H9 (cell line): ENCODE measurements around the gene TGFBR3L. TPM values are rescaled to one million over a fixed set of nuclear protein-coding genes. Genes with fewer than 3 reads are reported as not detected.

Source experiments
- DNase-seq: peaks from one replicate; pipeline ENCODE4 v3.0.0-alpha.2; 2017
- H2AFZ ChIP-seq: one replicate; pipeline ENCODE4 v1.6.1; 2013; ENCODE audit warnings: mild to moderate bottlenecking, low read length, control low read depth, moderate library complexity
- H2AK5ac ChIP-seq: 2 replicates; pipeline ENCODE4 v1.6.1; 2013; ENCODE audit warnings: low read length, control low read depth, mixed read lengths; ENCODE audit not compliant: insufficient read length
- H2BK120ac ChIP-seq: one replicate; pipeline ENCODE4 v1.6.1; 2013; ENCODE audit warnings: low read depth, mild to moderate bottlenecking, low read length, control low read depth, inconsistent platforms; ENCODE audit not compliant: poor library complexity, severe bottlenecking
- H2BK12ac ChIP-seq: 2 replicates; pipeline ENCODE4 v1.6.1; 2013; ENCODE audit warnings: low read length, control low read depth, mixed read lengths, low read depth; ENCODE audit not compliant: insufficient read length
- H2BK15ac ChIP-seq: 2 replicates; pipeline ENCODE4 v1.6.1; 2013; ENCODE audit warnings: low read depth, low read length, control low read depth
- H2BK20ac ChIP-seq: one replicate; pipeline ENCODE4 v1.6.1; 2013; ENCODE audit warnings: low read depth, mild to moderate bottlenecking, low read length, control low read depth, inconsistent platforms; ENCODE audit not compliant: poor library complexity, severe bottlenecking
- H2BK5ac ChIP-seq: 2 replicates; pipeline ENCODE4 v1.6.1; 2013; ENCODE audit warnings: low read length, control low read depth, mixed read lengths; ENCODE audit not compliant: insufficient read length
- H3K14ac ChIP-seq: 2 replicates; pipeline ENCODE4 v1.6.1; 2013; ENCODE audit warnings: low read length, control low read depth; ENCODE audit not compliant: insufficient read depth
- H3K18ac ChIP-seq: 2 replicates; pipeline ENCODE4 v1.6.1; 2013; ENCODE audit warnings: low read depth, mild to moderate bottlenecking, mixed read lengths, low read length, control low read depth; ENCODE audit not compliant: insufficient read length
- H3K23ac ChIP-seq: 2 replicates; pipeline ENCODE4 v1.6.1; 2013; ENCODE audit warnings: low read length, control low read depth, mixed read lengths, low read depth; ENCODE audit not compliant: insufficient read length
- H3K23me2 ChIP-seq: 2 replicates; pipeline ENCODE4 v1.6.1; 2013; ENCODE audit warnings: low read depth, mild to moderate bottlenecking, mixed read lengths, low read length, control low read depth; ENCODE audit not compliant: insufficient read length, poor library complexity, severe bottlenecking
- H3K27ac ChIP-seq: 2 replicates; pipeline ENCODE4 v1.5.1; 2013; ENCODE audit warnings: low read length, control low read depth, mixed read lengths, low read depth; ENCODE audit not compliant: insufficient read length
- H3K27me3 ChIP-seq: 2 replicates; pipeline ENCODE4 v1.6.1; 2013; ENCODE audit warnings: low read length, control low read depth, inconsistent platforms; ENCODE audit not compliant: insufficient read depth
- H3K4ac ChIP-seq: 2 replicates; pipeline ENCODE4 v1.6.1; 2013; ENCODE audit warnings: low read depth, mild to moderate bottlenecking, control low read depth, inconsistent platforms, low read length, moderate library complexity
- H3K4me1 ChIP-seq: 2 replicates; pipeline ENCODE4 v1.6.1; 2013; ENCODE audit warnings: low read length, control low read depth, inconsistent platforms; ENCODE audit not compliant: insufficient read depth
- H3K4me2 ChIP-seq: 2 replicates; pipeline ENCODE4 v1.6.1; 2013; ENCODE audit warnings: low read length, control low read depth, mixed read lengths; ENCODE audit not compliant: insufficient read length, insufficient read depth
- H3K56ac ChIP-seq: 2 replicates; pipeline ENCODE4 v1.6.1; 2013; ENCODE audit warnings: low read depth, mild to moderate bottlenecking, mixed read lengths, low read length, control low read depth; ENCODE audit not compliant: insufficient read length
- H3K79me1 ChIP-seq: 2 replicates; pipeline ENCODE4 v1.6.1; 2013; ENCODE audit warnings: low read depth, mild to moderate bottlenecking, moderate library complexity, low read length, control low read depth, inconsistent platforms; ENCODE audit not compliant: insufficient read depth, poor library complexity, severe bottlenecking
- H3K79me2 ChIP-seq: 2 replicates; pipeline ENCODE4 v1.6.1; 2013; ENCODE audit warnings: low read length, control low read depth, inconsistent platforms; ENCODE audit not compliant: insufficient read depth
- H3K9ac ChIP-seq: 2 replicates; pipeline ENCODE4 v1.6.1; 2013; ENCODE audit warnings: low read length, control low read depth, mixed read lengths; ENCODE audit not compliant: insufficient read length; ENCODE audit errors: extremely low read depth
- H3K9me3 ChIP-seq: one replicate; pipeline ENCODE4 v1.6.1; 2013; ENCODE audit warnings: low read depth, low read length, inconsistent platforms; ENCODE audit not compliant: control insufficient read depth
- H3T11ph ChIP-seq: one replicate; pipeline ENCODE4 v1.6.1; 2013; ENCODE audit warnings: mild to moderate bottlenecking, low read length, control low read depth, inconsistent platforms
- H4K20me1 ChIP-seq: one replicate; pipeline ENCODE4 v1.6.1; 2013; ENCODE audit not compliant: control insufficient read depth, insufficient read length, insufficient read depth
- H4K5ac ChIP-seq: 2 replicates; pipeline ENCODE4 v1.6.1; 2013; ENCODE audit warnings: low read depth, mild to moderate bottlenecking, mixed read lengths, low read length, control low read depth; ENCODE audit not compliant: insufficient read length
- H4K8ac ChIP-seq: replicated peaks from 2 replicates; pipeline ENCODE4 v1.6.1; 2013; ENCODE audit warnings: low read length, control low read depth, mixed read lengths, low read depth; ENCODE audit not compliant: insufficient read length
- H4K91ac ChIP-seq: 2 replicates; pipeline ENCODE4 v1.6.1; 2013; ENCODE audit warnings: low read depth, mild to moderate bottlenecking, moderate library complexity, mixed read lengths, low read length, control low read depth; ENCODE audit not compliant: insufficient read length
- H3K27ac Mint-ChIP-seq, 3 experiments: 2 replicates in 2 of 3; 3 replicates in 1 of 3; pipeline ENCODE4 v1.8.0; 2020 to 2021; ENCODE audit warnings: mixed read lengths in 3 of 3, mild to moderate bottlenecking in 1 of 3, moderate library complexity in 1 of 3
- H3K27me3 Mint-ChIP-seq: 2 replicates; pipeline ENCODE4 v1.8.0; 2021; ENCODE audit warnings: low read depth, mild to moderate bottlenecking, moderate library complexity, mixed read lengths
- H3K36me3 Mint-ChIP-seq, 3 experiments: 2 replicates in 2 of 3; 3 replicates in 1 of 3; pipeline ENCODE4 v1.8.0; 2020 to 2021; ENCODE audit warnings: low read depth in 3 of 3, mixed read lengths in 3 of 3; ENCODE audit not compliant: insufficient read depth in 1 of 3
- H3K4me1 Mint-ChIP-seq, 2 experiments: 2 replicates each; pipeline ENCODE4 v1.8.0; 2020; ENCODE audit warnings: mixed read lengths in 2 of 2
- H3K4me3 Mint-ChIP-seq, 2 experiments: 2 replicates in 1 of 2; 3 replicates in 1 of 2; pipeline ENCODE4 v1.8.0; 2020 to 2021; ENCODE audit warnings: mild to moderate bottlenecking in 2 of 2, mixed read lengths in 2 of 2, moderate library complexity in 1 of 2
- H3K9me3 Mint-ChIP-seq, 2 experiments: 2 replicates in 1 of 2; 3 replicates in 1 of 2; pipeline ENCODE4 v1.8.0; 2020; ENCODE audit warnings: mild to moderate bottlenecking in 2 of 2, mixed read lengths in 2 of 2, moderate library complexity in 1 of 2
- WGBS: extraction: QIAGEN DNeasy Blood & Tissue Kit; methylation state at CpG from one replicate; pipeline ENCODE4 v1.1.7; 2013; ENCODE audit warnings: missing lambda C conversion rate, low lambda C conversion rate, mixed read lengths; ENCODE audit not compliant: insufficient read length; ENCODE audit errors: extremely low coverage; 5-methylcytosine and 5-hydroxymethylcytosine counted together
- total RNA-seq: library from RNA; stranded (reverse); gene quantifications from 2 replicates; pipeline ENCODE4 v1.2.1, GENCODE V29; 2021
- TF ChIP-seq, protein P1 (sequence below): fragments of 200-600 bp; sonication (generic); conservative IDR thresholded peaks from 3 replicates; pipeline ENCODE4 v1.8.0; 2021; ENCODE audit warnings: antibody characterized with exemption, mild to moderate bottlenecking

The TGFBR3L gene
- total RNA-seq, 1 experiment from 2014 or later: 5.5 TPM

DNA sequence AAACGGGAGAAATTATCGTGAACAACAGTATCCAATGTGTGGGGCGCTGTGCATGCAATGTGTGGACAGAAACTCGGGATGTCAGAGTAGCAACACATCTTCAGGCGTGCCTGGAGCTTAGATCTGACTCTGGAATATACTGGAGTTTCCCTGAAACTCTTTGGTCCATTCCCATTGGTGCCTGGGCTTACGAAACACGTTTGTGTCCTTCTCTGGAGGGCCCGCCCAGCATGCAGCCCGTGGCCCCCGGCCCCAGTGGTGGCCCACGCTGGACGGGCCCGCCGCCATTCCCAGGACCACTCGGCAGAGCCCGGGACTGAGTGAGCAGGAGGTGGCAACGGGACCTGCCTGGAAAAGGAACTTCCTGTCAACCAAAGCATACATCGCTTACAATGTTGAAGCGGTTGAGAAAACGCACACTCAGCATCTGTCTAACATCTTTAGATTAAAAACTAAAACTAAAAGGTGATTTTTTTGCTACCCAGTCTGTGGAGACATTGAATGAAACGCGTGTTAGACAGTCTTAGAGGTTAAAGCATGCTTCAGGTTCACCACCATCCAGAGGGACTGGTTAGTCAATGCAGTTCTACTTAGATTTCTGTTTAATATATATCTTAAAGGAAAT, 48.1 kb downstream of the TGFBR3L start:
- no peak overlapping the region for H4K5ac ChIP-seq
- H3K23me2 ChIP-seq: no peaks in the 10 kb centered on the region
- H2BK12ac ChIP-seq: no peak overlapping the region
- H3K4me1 ChIP-seq: no peaks in the 10 kb centered on the region
- no peak for DNase-seq
- peaks cover 0 to 2% of the 10 kb centered on the region in 2 experiments; a peak in 1 of 4 replicates for H3K4me1 Mint-ChIP-seq
- no peaks in the 10 kb centered on the region for H3K79me2 ChIP-seq
- H3T11ph ChIP-seq: no peak overlapping the region
- no peak overlapping the region for H3K18ac ChIP-seq
- no peak overlapping the region for H3K9ac ChIP-seq
- no CpG with 5 or more reads among the region's 22 CpGs for WGBS
- H3K9me3 ChIP-seq: no peaks in the 10 kb centered on the region
- no peak overlapping the region for H2BK120ac ChIP-seq
- H4K91ac ChIP-seq: no peak overlapping the region
- H3K9me3 Mint-ChIP-seq: no peaks in the 10 kb centered on the region; a peak in 1 of 5 replicates
- no peak overlapping the region for H3K23ac ChIP-seq
- no peak overlapping the region for H3K4me2 ChIP-seq
- H3K79me1 ChIP-seq: no peaks in the 10 kb centered on the region
- no peak overlapping the region for H2AFZ ChIP-seq
- H3K27ac ChIP-seq: no peak overlapping the region
- no peak overlapping the region for H3K27ac Mint-ChIP-seq
- TF ChIP-seq, protein P1, sequence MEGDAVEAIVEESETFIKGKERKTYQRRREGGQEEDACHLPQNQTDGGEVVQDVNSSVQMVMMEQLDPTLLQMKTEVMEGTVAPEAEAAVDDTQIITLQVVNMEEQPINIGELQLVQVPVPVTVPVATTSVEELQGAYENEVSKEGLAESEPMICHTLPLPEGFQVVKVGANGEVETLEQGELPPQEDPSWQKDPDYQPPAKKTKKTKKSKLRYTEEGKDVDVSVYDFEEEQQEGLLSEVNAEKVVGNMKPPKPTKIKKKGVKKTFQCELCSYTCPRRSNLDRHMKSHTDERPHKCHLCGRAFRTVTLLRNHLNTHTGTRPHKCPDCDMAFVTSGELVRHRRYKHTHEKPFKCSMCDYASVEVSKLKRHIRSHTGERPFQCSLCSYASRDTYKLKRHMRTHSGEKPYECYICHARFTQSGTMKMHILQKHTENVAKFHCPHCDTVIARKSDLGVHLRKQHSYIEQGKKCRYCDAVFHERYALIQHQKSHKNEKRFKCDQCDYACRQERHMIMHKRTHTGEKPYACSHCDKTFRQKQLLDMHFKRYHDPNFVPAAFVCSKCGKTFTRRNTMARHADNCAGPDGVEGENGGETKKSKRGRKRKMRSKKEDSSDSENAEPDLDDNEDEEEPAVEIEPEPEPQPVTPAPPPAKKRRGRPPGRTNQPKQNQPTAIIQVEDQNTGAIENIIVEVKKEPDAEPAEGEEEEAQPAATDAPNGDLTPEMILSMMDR: no peak
- H2BK15ac ChIP-seq: no peak overlapping the region
- no peak overlapping the region for H2AK5ac ChIP-seq
- H3K4me3 Mint-ChIP-seq: no peak overlapping the region
- no peak overlapping the region for H3K14ac ChIP-seq
- H4K8ac ChIP-seq: no peak overlapping the region
- no peaks in the 10 kb centered on the region for H3K27me3 Mint-ChIP-seq
- H2BK5ac ChIP-seq: no peak overlapping the region
- H3K56ac ChIP-seq: no peak overlapping the region
- no peak overlapping the region for H3K4ac ChIP-seq
- H3K27me3 ChIP-seq: no peaks in the 10 kb centered on the region
- H3K36me3 Mint-ChIP-seq: peaks cover 30 to 69% (median 64%) of the 10 kb centered on the region in 3 experiments
- H2BK20ac ChIP-seq: no peak overlapping the region
- no peaks in the 10 kb centered on the region for H4K20me1 ChIP-seq
